H1 (cell line): ENCODE data around the gene C2orf81. TPM values are rescaled to one million over a fixed set of nuclear protein-coding genes. Genes with fewer than 3 reads are reported as not detected.

ENCODE experiments used
- ASH2L ChIP-seq: fragments of 200-600, 300-600 bp; sonication (generic); IDR thresholded peaks from one replicate; pipeline ENCODE4 v1.7.1; 2017; ENCODE audit warnings: low read length
- EZH2 ChIP-seq: fragments of 200-600 bp; sonication (generic); IDR thresholded peaks from 2 replicates; pipeline ENCODE4 v1.7.1; 2012; ENCODE audit warnings: low read depth, mild to moderate bottlenecking, moderate library complexity, low read length, inconsistent platforms; ENCODE audit not compliant: severe bottlenecking
- GABPA ChIP-seq: IDR thresholded peaks from 2 replicates; pipeline ENCODE4 v1.6.1; 2011; ENCODE audit warnings: mild to moderate bottlenecking, low read length, moderate library complexity, borderline replicate concordance; ENCODE audit not compliant: insufficient read depth
- PHF8 ChIP-seq: fragments of 200-600 bp; sonication (generic); conservative IDR thresholded peaks from 2 replicates; pipeline ENCODE4 v1.7.1; 2012; ENCODE audit warnings: low read depth, mild to moderate bottlenecking, inconsistent platforms, low read length, moderate library complexity
- POU5F1 ChIP-seq: IDR thresholded peaks from 2 replicates; pipeline ENCODE4 v1.6.1; 2011; ENCODE audit warnings: low read depth, mild to moderate bottlenecking, low read length, moderate library complexity
- RBBP5 ChIP-seq: IDR thresholded peaks from 2 replicates; pipeline ENCODE4 v1.7.1; 2012; ENCODE audit warnings: low read depth, mild to moderate bottlenecking, inconsistent platforms, low read length, moderate library complexity, borderline replicate concordance
- SAP30 ChIP-seq: fragments of 300-600 bp; sonication (generic); IDR thresholded peaks from 2 replicates; pipeline ENCODE4 v1.7.1; 2012; ENCODE audit warnings: low read length, moderate library complexity, mild to moderate bottlenecking, inconsistent platforms; ENCODE audit not compliant: insufficient read depth, insufficient replicate concordance
- SIN3A ChIP-seq, 2 experiments: IDR thresholded peaks in 1 of 2; conservative IDR thresholded peaks in 1 of 2; 2 replicates each; pipeline ENCODE4 v1.6.1; 2011 to 2012; ENCODE audit warnings: low read length in 2 of 2, improper control_type of control experiment in 1 of 2, low read depth in 1 of 2, mild to moderate bottlenecking in 1 of 2
- polyA plus RNA-seq, 7 experiments: library from polyadenylated mRNA; depleted of rRNA in 3 of 7; stranded (reverse) in 5 of 7; unstranded in 2 of 7; fragments of >200 nt in 5 of 7; fragments of 200-250 nt in 2 of 7; gene quantifications; 1 replicate in 5 of 7; 2 replicates in 1 of 7; 4 replicates in 1 of 7; pipeline versions ENCODE4 v1.2.1 to v1.2.3, GENCODE V29; 2011 to 2013; ENCODE audit warnings: missing spikeins in 2 of 7, mixed read lengths in 2 of 7
- total RNA-seq: library from RNA; stranded (reverse); fragmentation: NEBNext Ultra II Directional; extraction: Animal tissue kit (Norgen Biotek cat#: 25700); gene quantifications from 2 replicates; pipeline ENCODE4 v1.2.1, GENCODE V29; 2021

Gene C2orf81
- total and polyA plus RNA-seq, 2 of the 8 experiments (the other 6 are each of a cell fraction or from before 2014, with no cell fraction given), result 1.6 to 3.3 TPM

DNA sequence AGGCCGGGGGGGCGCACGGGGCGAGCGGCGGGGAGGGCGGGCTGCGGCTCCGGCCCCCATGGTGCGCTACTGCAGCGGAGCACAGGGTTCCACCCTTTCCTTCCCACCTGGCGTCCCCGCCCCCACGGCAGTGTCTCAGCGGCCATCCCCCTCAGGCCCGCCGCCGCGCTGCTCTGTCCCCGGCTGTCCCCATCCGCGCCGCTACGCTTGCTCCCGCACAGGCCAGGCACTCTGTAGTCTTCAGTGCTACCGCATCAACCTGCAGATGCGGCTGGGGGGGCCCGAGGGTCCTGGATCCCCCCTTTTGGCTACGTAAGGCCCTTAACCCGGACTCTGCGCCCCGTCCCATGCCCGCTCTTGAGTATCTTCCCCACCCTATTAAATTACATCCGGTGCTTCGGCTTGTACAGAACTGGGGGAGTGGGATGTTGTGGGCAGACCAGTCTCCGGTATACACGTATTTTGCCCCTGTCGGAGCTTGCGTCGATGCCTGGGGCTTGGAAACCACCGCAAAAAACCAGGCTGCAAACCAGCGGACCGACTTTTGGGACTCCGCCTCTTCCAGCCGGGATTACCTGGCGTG, 36.2 kb upstream of the C2orf81 start (continued):
- TF ChIP-seq SAP30 (peak; percentile 70), RBBP5 (0 out of 2 replicates have a peak, but pooled peaks have one; percentile 29), EZH2 (no peak), GABPA (no peak), POU5F1 (no peak), SIN3A (conservative IDR thresholded peaks at IDR 0.05 in 1 of 2, IDR thresholded peaks at IDR 0.05 in 1 of 2; ENCODE audit: low read depth in 1 of 2, low read length in 2 of 2) (peak in 1 of 2 experiments; percentile 34; a peak in 2 of 4 replicates), PHF8 (peak; percentile 74; the same call in 1 of the 2 replicates), ASH2L (peak; percentile 83)
